Right lobe of liver (tissue), 6 donors: ENCODE data around the gene FSTL3. TPM values are rescaled to one million over a fixed set of nuclear protein-coding genes. Genes with fewer than 3 reads are reported as not detected.
"Not testable (repeated sequence)": the region's sequence is repeated elsewhere in the genome, so short reads cannot be mapped to it uniquely, and the experiment has no call there.

Experiments used
- ATAC-seq, 4 donors: fragments of 200-7000 bp; cut with Tn5 transposase; one replicate each; pipeline ENCODE4 v1.9.1; 2020; ENCODE audit warnings: mild to moderate bottlenecking in 4 of 4, moderate library complexity in 4 of 4
- DNase-seq, 3 donors: peaks; one replicate each; pipeline ENCODE4 v3.0.0-alpha.2; 2020
- H3K27ac ChIP-seq, 3 donors: fragments of 200-600 bp; one replicate each; pipeline ENCODE4 v1.8.0; 2022
- H3K27me3 ChIP-seq, 2 donors: fragments of 200-600 bp; one replicate each; pipeline ENCODE4 v1.8.0; 2022
- H3K36me3 ChIP-seq, 4 donors: fragments of 200-600 bp; sonication (generic) in 1 of 4; one replicate each; pipeline versions ENCODE4 v1.5.1 to v1.8.0; 2017 to 2022; ENCODE audit warnings: control low read depth in 1 of 4
- H3K4me1 ChIP-seq, 4 donors: fragments of 200-600 bp; sonication (generic) in 1 of 4; one replicate each; pipeline versions ENCODE4 v1.5.1 to v1.8.0; 2017 to 2022; ENCODE audit warnings: control low read depth in 1 of 4
- H3K4me3 ChIP-seq, 3 donors: fragments of 200-600 bp; one replicate each; pipeline ENCODE4 v1.8.0; 2022
- H3K9me3 ChIP-seq, 4 donors: fragments of 200-600 bp; sonication (generic) in 1 of 4; one replicate each; pipeline versions ENCODE4 v1.5.1 to v1.8.0; 2017 to 2022; ENCODE audit warnings: control low read depth in 1 of 4
- POLR2A ChIP-seq: fragments of 450-650 bp; IDR thresholded peaks from one replicate; pipeline ENCODE4 v1.6.1; 2017; ENCODE audit warnings: antibody characterized with exemption, mild to moderate bottlenecking
- WGBS: methylation state at CpG from one replicate; pipeline ENCODE4 v1.1.6; 2018; ENCODE audit warnings: low coverage, low lambda C conversion rate; ENCODE audit not compliant: insufficient coverage; ENCODE audit errors: missing lambda C conversion rate; 5-methylcytosine and 5-hydroxymethylcytosine counted together
- intact Hi-C, 2 donors: fragments of 100-400 bp; cut with DNase I; formaldehyde crosslinking; loops; one replicate each; pipeline versions ENCODE4 v1.11.2 to v1.14.1; 2022
- total RNA-seq, 6 experiments: library from RNA; depleted of rRNA in 2 of 6; stranded (reverse); fragments of >200 nt in 2 of 6; fragmentation: NEBNext Ultra II Directional in 3 of 6; extraction: Animal tissue kit (Norgen Biotek cat#: 25700) in 3 of 6; gene quantifications; one replicate each; pipeline versions ENCODE4 v1.1.0 to v1.2.4, GENCODE V29; 2016 to 2023
- TF ChIP-seq, protein P1 (sequence below), 4 donors: fragments of 200-600 bp in 3 of 4; fragments of 450-650 bp in 1 of 4; IDR thresholded peaks; one replicate each; pipeline versions ENCODE4 v1.5.1 to v1.8.0; 2016 to 2022; ENCODE audit warnings: antibody characterized with exemption in 4 of 4, mild to moderate bottlenecking in 2 of 4
- donor health status: DM: no; HTN: yes; CAD: no.
- donor health status: DM: no; HTN: no; CAD: no.
- donor health status: DM: no; HTN: no; CAD: no.
- donor health status: DM: no; HTN: yes; CAD: no.
- donor health status: DM: no; HTN: yes; CAD: no.

Gene FSTL3
- total RNA-seq, 6 experiments from 2014 or later: 4.2 to 18.7 (median 10.4) TPM

GRCh38 chr19:694481-695351 is 18.5 kb downstream of the FSTL3 start:
- ATAC-seq (no peak), DNase-seq (no peak)
- Histone ChIP-seq H3K9me3 (no peaks in the 10 kb centered on the region), H3K4me3 (no peak overlapping the region), H3K36me3 (no peaks in the 10 kb centered on the region), H3K27me3 (no peaks in the 10 kb centered on the region), H3K4me1 (no peaks in the 10 kb centered on the region), H3K27ac (no peak overlapping the region)
- intact Hi-C loops: no loop called here
- TF ChIP-seq POLR2A: no peak
- TF ChIP-seq, protein P1, sequence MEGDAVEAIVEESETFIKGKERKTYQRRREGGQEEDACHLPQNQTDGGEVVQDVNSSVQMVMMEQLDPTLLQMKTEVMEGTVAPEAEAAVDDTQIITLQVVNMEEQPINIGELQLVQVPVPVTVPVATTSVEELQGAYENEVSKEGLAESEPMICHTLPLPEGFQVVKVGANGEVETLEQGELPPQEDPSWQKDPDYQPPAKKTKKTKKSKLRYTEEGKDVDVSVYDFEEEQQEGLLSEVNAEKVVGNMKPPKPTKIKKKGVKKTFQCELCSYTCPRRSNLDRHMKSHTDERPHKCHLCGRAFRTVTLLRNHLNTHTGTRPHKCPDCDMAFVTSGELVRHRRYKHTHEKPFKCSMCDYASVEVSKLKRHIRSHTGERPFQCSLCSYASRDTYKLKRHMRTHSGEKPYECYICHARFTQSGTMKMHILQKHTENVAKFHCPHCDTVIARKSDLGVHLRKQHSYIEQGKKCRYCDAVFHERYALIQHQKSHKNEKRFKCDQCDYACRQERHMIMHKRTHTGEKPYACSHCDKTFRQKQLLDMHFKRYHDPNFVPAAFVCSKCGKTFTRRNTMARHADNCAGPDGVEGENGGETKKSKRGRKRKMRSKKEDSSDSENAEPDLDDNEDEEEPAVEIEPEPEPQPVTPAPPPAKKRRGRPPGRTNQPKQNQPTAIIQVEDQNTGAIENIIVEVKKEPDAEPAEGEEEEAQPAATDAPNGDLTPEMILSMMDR (IDR thresholded peaks at IDR 0.05): no peak
- WGBS: 22% methylated on average over 17 of the region's 41 CpGs

GRCh38 chr19:695352-695949 is 19.3 kb downstream of the FSTL3 start, which contains the start of gene PRSS57:
Gene PRSS57 (minus strand): TSS chr19:695452. CDS start chr19:695430, 22 bp downstream.
- Histone ChIP-seq H3K27me3 (no peaks in the 10 kb centered on the region), H3K27ac (no peak within 1 kb of the TSS), H3K9me3 (no peaks in the 10 kb centered on the region), H3K4me1 (no peaks in the 10 kb centered on the region), H3K4me3 (no peak within 1 kb of the TSS), H3K36me3 (no peaks in the 10 kb centered on the region)
- WGBS: 60% methylated on average over 12 of the region's 31 CpGs
- TF ChIP-seq, protein P1 (IDR thresholded peaks at IDR 0.05): no peak
- TF ChIP-seq POLR2A: no peak
- intact Hi-C loops: no loop called here
- ATAC-seq: no peak
- DNase-seq: no peak

GRCh38 chr19:698529-698928 is 22.3 kb downstream of the FSTL3 start:
- H3K9me3 ChIP-seq, intact Hi-C loops, H3K4me1 ChIP-seq, DNase-seq, H3K4me3 ChIP-seq, H3K27ac ChIP-seq, ATAC-seq, H3K27me3 ChIP-seq, H3K36me3 ChIP-seq: not testable (repeated sequence)
- WGBS: 83% methylated on average over 8 of the region's 15 CpGs

DNA sequence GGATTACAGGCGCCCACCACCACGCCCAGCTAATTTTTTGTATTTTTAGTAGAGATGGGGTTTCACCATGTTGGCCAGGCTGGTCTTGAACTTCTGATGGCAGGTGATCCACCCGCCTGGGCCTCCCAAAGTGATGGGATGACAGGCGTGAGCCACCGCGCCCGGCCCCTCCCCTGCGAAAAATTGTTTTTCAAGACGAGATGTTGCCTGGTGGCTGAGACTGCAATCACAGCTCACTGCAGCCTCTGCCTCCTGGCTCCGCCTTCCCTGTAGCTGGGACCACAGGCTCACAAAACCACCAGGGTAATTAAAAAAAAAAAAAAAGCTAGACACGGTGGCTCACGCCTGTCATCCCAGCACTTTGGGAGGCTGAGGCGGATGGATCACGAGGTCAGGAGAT is 23.7 kb downstream of the FSTL3 start:
- H3K4me3 ChIP-seq, ATAC-seq, H3K4me1 ChIP-seq, H3K36me3 ChIP-seq, H3K27ac ChIP-seq, H3K9me3 ChIP-seq, intact Hi-C loops, H3K27me3 ChIP-seq, DNase-seq: not testable (repeated sequence)
- 56% methylated on average over 12 of the region's 14 CpGs for WGBS

GRCh38 chr19:702847-703246 is 26.7 kb downstream of the FSTL3 start:
- H3K9me3 ChIP-seq, H3K4me1 ChIP-seq, H3K4me3 ChIP-seq, H3K36me3 ChIP-seq, H3K27ac ChIP-seq, ATAC-seq, intact Hi-C loops, DNase-seq, H3K27me3 ChIP-seq: not testable (repeated sequence)
- WGBS: 69% methylated on average over 4 of the region's 6 CpGs

DNA sequence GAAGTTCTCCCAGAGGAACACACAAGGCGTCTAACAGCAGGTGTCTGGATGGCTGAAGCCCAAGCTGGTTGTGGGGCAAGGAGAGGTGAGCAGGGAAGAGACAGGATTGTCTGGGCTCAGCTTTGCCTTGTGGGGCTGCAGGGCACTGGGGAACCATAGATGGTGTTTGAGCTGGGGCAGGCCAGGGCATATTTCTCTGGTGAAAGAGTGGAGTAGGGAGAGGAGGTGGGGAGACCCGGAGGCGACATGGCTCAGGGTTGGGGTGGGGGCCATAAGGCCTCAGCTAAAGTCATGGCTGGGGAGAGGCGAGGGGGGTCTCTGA is 27.1 kb downstream of the FSTL3 start:
- Histone ChIP-seq H3K27ac (no peak overlapping the region), H3K4me1 (no peaks in the 10 kb centered on the region), H3K4me3 (no peak overlapping the region), H3K36me3 (no peaks in the 10 kb centered on the region), H3K27me3 (no peaks in the 10 kb centered on the region), H3K9me3 (no peaks in the 10 kb centered on the region)
- TF ChIP-seq POLR2A: no peak
- TF ChIP-seq, protein P1 (IDR thresholded peaks at IDR 0.05): no peak
- WGBS: 9% methylated on average over 3 of the region's 4 CpGs
- ATAC-seq: no peak
- no peak for DNase-seq
- intact Hi-C loops: no loop called here
